A673 (cell line): Measurements from ENCODE around the gene SLC25A31.

Experiments used
- CTCF ChIP-seq: fragments of 300-800, 200-600 bp; sonication (generic); conservative IDR thresholded peaks from 2 replicates; pipeline ENCODE4 v1.5.1; 2017; ENCODE audit warnings: low read depth, mild to moderate bottlenecking, antibody characterized with exemption, low read length, moderate library complexity, mixed read lengths
- EZH2 ChIP-seq: fragments of 200-600 bp; sonication (generic); IDR thresholded peaks from 2 replicates; pipeline ENCODE4 v1.6.1; 2017; ENCODE audit warnings: borderline replicate concordance, low read depth, mild to moderate bottlenecking, mixed read lengths, antibody characterized with exemption, low read length; ENCODE audit not compliant: poor library complexity, severe bottlenecking

DNA sequence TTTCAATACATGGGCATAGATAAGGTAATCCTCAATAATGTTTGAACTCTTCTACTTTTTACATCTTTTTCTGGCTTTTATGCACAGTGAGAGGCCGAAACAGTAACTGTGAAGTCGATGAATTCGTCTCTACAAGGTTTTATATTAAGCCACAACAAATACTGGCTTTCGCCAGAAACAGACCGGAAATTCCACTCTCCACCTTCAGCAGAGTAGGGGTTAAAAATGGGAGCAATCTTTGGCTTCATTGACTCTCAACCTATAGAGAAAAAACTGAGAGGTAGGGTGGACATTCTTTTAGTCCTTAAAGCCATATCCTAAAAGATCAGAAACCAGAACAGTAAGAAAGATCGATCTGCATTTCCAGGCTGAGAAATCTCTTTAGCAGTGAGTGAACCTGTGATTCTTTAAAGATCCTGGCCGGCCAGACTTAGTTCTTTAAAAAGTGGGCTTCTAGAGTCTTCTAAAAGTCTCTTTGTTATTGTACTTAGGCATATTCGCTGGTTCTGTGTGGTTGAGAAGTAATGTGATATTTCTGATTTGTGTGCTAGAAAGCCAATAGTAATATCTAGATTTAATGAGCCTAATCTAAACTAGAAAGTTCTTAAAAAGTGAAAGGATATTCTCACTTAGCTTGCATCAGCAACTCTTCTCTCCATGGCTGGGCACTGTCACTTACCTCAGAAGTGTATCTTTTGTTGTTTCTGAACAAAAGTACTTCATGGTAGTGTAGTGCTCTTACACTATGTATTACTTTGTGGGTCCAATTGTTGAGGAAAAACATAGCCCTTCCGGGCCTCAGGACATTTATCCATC lies 54.0 kb downstream of the SLC25A31 start:
- no peak for TF ChIP-seq CTCF
- no peak for TF ChIP-seq EZH2
